Stimulated activated CD4-positive, alpha-beta T cell treated with anti-CD3 and anti-CD28 coated beads, Interleukin-2, amount 100 ng/mL, for 48 hours (primary cell): ENCODE results near the gene ITGB2.

Source experiments
- DNase-seq, 2 donors: peaks; one replicate each; pipeline ENCODE4 v3.0.0-alpha.2; 2020

ITGB2 gene

DNA sequence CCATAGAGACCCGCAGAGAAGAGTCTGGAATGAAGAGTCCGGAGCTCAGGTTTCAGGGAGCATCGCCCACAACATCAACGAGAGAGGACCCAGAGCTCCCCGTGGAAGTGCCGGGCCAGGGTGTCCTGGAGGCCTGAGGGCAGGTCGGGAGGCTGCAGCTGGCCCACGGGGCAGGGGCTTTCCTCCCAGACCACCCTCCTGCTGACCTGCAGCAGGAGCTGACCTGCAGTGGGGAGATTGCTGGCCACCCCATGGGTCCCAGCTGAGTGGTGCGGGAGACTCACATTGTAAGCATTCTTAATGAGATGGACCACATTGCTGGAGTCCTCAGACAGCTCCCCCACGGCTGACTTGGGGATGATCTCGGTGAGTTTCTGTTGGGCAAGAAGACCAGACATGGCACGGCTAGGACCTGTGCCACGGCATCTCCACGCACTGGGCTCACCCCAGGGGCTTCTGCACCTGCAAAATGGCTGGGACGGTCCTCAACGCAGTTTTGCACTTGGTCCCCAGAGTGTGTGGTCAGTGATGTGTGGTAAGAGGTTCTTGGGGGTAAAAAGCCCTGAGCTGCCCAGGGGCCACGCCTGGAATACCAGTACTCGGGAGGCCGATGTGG, 25.9 kb downstream of the ITGB2 start:
- no peak for DNase-seq

DNA sequence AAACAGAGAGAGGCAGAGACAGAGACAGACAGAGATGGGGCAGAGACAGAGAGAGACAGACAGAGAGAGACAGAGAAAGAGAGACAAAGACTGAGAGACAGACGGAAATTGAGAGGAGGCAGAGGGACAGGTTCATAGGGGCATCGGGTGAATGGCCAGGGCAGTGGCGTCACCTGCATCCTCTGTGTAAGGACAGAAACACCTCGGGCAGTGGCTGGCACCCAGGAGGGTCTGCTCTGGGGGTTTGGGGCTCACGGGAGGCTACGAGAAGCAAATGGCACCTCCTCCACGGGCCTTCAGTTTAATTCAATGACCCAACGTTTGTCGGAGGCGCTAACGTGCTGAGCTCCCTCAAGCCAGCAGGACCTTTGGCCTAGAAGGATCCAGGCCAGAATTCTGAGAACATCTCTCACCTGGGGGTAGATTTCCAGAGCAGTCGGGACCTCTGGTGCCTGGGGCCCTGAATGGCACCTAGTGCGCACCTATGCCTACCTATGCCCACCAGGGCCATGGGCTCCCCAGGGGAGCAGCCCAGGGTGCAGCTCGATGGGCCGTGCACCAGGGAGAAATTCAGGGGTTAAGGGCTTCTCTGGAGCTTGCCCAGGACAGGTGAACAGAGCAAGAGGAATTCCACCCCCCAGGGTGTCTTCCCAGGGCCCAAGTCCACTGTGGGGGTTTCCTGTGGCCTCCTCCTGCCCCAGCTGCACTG, 26.6 kb downstream of the ITGB2 start:
- no peak for DNase-seq

DNA sequence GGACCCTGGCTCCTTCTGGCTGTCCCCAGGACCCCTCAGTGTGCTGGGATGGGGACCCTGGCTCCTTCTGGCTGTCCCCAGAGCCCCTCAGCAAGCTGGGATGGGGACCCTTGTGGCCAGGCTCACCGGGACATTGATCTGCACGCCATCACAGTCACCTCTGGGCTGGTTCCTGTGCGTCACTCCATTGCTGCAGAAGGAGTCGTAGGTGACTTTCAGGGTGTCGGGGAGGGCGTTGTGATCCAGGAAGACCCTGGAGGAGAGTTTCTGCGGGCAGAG, 27.5 kb downstream of the ITGB2 start:
- no peak for DNase-seq

DNA sequence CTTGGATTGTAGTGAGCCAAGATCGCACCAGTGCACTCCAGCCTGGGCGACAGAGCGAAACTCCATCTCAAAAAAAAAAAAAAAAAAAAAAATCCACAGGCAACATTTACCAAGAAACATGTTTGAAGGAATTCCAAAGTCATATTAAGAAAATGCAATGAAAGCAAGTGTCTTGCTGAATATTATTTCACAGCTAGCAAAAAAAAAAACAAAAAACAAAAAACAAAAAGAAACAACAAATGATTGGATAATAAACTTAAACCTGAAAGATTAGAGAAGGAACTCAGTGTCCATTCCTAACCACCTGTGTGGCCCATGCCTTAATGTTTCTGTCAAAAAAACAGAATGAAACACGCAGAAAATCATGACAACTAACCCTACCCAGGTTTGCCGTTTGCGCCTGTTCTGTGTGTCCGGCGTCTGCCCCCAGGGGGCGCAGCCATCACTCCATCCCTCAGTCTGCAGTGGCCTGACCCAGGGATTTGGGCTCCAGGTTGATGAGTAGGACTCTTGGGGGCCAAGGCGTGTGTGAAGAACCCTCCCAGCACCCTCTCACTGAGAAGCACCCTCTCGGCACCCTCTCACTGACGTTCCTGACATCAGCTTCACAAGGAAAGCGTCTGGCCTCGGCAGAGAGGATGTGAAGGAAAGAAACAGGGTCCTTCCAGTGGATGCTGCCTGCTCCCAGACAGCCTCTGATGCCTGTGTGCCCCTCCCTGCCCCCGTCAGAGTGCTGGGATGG, 28.0 kb downstream of the ITGB2 start:
- DNase-seq, result peak; percentile 71 to 81

DNA sequence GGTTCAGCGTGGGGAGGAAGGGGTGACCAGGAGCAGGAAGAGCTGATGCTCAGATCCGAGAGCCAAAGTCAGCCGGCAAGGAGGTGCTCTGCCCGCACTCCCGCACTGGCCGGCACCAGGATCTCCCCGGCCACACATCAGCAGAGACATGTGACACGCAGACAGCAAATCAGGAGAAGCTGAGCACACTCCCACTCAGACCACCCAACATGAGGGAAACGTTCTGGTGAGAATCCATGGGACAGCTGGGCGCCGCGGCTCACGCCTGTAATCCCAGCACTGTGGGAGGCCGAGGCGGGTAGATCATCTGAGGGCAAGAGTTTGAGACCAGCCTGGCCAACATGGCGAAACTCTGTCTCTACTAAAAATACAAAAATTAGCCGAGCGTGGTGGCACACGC, 28.6 kb downstream of the ITGB2 start:
- DNase-seq, result no peak

DNA sequence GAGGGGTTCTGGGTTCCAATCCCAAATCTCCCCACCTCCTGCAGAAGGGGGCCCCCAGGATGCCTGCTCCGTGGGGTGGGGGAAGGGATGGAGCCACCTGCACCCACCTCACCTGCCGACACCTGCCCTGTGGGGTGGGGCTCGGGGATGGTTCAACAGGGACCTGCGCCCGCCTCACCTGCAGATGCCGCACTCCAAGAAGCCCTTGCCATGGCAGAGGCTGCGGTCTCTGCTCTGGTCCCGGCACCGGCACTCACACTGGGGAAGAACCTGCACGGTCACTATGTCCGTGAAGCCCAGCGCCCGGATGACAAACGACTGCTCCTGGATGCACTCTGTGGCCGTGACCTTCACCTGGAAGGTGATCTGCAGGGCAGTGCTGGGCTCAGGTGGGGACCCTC, 29.1 kb downstream of the ITGB2 start:
- DNase-seq, result no peak

DNA sequence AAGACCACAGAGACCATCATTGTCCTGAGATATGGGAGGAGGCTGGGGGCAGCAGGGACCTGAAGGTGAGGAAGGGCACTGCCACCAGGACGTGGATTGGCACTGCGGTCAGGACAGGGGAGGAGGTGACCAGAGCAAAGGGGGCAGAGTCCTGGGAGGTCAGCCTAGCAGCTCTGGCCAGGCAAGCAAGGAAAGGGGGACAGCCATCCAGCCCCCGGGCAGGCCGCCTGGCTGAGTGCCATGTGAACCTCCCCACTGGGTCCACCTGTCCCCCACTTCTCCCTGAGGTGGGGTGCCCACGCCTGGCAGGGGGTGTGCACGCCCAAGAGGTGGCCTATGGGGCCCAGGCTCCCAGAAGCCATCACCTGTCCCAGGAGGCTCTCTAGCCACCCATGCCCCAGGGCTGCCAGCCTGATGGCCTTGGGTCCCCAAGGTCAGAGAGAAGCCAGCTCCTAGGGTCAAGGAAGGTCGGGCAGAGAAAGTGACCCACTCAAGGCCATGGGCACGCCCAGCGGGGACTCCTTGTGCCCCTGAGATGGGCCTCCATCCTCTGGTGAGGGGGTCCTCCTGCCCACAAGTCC, 29.6 kb downstream of the ITGB2 start:
- DNase-seq, result no peak

DNA sequence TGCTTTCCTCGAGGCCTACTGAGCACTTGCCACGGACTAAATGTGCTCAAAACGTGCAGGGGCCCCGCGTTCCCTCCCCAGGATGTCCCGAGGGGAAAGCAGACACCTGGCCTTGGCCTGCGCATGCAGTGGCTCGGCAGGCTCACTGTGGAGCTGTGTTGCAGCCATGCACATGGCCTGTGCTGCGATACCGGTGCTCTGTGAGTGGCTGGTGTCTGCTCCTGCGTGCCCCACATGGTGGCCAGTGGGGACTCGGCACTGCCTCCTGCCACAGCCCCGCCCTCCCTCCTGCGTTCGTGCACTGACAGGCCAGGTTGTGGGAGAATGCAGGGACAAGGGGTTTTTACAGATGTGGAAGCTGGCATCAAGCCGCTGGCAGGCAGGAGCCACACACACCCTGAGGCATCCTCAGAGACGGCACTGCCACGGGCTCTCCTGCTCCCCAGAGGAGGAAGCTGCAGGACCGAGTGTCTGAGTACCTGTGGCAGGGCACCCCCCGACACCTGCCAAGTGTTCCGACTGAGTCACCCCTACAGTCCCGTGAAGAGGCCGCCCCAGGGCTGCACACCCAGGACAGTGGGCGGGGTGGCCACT, 30.3 kb downstream of the ITGB2 start:
- no peak for DNase-seq

DNA sequence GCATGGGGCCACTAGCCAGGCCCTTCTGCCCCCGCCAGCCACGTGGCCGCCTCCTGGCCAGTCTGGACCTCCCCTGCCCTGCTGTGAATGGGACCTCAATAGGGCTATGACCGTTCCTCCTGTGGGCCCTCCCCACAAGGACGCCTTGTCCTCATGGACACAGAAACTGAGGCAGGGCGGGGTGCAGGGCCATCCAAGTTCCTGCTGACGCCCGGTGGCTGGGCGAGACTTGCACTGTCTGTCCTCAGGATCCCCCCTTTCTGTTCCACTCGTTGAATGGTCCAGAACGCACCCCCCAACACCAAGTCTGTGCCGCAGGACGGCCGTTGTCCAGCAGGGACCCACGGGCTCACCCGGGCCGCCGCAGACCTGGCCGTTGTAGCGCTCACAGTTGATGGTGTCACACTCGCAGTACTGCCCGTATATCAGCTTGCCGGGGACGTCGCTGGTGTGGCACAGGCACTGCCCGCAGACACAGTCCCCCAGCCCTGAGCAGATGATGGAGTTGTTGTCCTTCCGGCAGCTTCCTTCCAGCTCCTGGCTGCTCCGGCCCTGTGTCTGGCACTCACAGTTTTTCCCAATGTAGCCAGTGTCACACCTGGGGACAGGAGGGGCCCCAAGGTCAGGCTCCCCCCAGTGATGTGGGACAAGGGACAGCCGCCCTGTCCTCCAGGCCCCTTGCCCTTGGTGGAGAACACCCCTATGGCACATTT, 30.9 kb downstream of the ITGB2 start:
- no peak for DNase-seq

DNA sequence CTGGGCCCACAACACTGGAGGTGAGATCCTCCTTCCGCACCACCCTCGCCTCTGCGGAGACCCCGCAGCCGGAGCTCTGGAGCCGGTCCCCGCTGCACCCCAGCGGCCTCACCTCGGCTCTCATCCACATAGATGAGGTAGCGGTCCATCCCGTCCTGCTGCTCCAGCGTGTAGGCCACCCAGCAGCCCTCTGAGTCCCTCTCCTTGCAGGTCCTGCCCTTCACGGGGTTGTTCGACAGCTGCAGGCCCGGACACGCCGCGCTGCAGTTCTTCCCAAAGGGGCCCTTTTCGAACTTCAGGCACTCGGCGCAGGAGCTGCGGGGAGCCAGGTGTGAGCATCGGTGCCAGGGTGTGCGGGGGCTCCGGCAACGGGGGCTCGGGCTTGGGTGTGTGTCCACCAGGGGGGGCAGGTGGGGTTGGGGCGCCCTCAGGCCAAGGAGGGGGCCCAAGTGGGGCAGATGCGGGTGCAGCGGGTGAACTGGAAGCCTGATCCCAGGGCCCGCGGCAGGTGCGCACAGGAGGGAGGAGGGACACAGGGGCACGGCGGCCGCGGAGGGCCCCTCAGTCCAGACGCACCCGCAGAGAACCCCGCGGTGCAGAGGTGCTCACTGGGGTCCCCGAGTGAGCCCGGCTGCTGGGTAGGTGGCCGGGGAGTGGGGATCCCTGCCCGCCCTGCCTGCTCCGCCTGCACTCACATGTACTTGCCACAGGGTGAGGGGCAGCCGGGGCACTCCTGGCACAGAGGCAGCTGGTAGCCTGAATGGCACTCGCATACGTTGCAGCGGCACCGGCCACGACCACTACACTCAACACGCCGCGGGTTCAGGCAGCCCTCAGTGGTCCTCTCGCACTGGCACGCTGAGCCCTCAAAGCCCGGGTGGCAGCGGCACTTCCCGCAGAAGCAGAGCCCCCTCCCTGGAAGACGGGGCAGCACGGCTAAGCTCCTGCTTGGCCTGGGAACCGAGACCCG, 31.8 kb downstream of the ITGB2 start:
- DNase-seq, result no peak

DNA sequence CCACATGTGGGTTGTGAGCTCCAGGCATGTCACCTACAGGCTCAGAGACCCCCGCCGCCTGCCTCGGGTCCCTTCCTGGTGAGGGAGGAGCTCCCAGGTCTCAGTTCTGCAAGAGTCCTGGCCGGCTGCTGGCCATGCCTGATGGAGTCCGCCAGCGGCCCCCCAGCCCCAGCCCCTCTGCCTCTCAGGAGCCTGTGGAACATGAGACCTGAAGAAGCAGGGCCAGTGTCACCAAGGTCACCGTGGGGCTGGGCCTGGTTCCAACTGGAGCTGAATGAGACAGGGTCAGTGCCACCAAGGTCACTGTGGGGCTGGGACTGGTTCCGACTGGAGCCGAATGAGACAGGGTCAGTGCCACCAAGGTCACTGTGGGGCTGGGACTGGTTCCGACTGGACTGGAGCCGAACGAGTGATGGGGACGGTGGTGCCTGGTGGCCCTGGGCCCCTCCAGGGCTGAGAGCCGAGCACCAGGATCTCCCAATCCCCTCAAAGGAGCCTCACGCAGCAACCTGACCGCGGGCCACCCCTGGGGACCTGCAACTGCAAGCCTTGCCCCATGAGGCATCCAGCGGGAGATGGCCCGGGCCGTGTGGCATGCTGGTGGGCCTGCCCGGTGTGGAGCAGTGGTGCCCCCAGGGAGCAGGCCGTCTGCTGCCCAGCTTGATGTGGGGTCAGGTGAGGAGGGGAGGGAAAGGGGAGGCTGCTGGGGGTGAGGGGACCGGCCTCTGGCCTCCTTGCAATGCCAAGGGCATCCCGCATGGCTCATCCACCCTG, 32.7 kb downstream of the ITGB2 start:
- DNase-seq, result no peak

DNA sequence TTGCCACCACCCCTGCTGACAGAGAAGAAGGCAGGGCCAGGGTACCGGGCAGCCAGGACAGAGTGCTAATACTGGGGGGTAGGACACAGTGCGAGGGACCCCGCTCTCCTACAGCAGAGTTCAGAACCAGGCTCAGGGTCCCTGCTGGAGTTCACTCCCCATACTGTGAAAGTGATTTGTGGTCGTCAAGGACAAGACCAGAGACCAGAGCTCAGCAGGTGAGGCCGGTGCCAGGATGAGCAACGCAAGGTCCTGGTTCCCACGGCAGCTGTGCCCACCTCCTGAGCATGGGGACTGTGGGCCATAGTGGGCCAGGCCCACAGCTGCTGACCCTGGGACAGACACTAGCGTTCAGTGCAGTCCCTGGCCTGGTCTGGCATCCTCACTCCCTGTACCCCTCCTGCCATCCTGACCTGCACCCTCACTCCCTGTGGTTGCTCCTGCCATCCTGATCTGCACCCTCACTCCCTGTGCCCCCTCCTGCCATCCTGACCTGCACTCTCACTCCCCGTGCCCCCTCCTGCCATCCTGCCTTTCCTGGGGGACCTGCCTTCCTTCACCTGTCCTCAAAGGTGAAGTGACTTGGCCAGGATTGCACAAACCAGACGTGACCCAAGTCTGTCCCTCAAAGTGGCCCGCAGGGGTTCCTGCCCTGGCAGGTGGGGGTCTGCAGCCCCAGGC, 33.4 kb downstream of the ITGB2 start:
- no peak for DNase-seq

DNA sequence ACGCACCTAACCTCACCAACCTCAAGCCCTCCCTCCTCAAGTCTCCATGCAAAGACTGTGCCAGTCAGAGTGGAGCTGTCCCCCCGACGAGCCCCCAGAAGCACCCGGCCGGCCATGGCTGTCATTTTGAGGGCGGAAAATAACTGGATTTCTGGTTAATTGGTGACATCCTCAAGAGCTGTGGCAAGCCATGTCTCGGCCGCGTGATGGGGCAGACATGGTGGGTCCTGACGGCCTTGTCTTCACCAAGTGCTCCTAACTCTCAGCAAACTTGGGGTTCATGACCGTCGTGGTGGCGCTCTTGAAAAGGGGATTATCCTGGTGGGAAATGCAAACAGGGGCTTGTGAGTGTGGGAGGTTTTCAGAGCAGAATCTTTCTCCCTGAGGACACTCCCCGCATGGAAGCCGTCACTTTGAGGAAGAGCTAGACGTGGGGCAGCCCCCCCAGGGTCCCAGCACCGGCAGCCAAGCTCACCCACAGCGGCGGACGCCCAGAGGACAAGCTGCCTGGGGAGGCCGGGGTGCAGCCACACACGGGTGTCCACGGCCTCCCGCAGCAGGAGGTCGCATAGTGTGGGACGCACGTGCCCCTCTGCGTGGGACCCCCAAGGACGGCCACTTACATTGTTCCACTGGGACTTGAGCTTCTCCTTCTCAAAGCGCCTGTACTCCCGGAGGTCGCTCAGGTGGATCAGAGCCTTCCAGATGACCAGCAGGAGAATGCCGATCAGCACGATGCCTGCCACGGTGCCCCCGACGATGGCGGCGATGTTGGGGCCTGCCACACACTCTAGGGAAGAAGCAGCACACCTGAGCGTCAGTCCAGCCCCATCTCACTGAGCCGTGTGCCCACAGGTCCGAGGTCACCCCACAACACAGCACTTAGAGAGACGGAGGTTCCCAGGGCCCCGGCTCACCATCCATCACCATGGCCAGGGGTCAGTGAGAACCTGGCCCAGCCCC, 34.3 kb downstream of the ITGB2 start:
- no peak for DNase-seq

DNA sequence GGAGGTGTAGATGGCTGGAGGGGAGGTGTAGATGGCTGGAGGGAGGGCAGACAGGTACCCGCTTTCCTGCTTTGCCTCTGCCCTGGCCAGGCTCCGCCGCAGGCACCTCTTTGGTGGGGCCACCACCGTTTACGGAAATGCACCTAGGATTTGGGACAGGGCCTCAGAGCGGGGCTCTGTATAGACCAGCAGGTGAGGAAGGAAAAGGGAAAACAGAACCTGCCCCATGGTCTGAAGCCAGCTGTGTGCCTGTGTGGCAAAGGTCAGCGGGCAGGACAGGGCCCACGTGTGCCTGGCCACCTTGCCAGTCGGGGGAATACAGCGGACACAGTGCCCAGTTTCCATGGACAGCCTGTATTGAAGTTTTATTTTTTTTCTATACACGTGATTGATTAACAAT, 35.1 kb downstream of the ITGB2 start:
- no peak for DNase-seq

DNA sequence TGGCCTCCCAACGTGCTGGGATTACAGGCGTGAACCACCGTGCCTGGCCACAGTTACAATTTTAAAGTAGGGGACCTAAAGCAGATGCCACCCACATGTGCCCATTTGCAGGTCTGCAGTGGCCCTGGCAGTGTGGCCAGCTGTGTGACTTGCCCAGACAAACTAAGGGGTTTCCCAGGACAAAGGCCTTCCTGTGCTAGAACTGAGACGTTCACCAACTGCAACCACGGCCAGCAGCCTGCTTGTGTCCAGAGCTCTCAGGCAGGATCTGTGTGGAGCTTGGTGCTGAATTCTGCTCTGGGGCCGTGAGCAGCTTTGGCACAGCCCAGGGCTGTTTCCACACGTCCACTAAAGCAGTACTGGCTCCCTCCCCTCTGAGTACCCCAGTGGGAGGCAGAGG, 36.6 kb downstream of the ITGB2 start:
- DNase-seq, result no peak

DNA sequence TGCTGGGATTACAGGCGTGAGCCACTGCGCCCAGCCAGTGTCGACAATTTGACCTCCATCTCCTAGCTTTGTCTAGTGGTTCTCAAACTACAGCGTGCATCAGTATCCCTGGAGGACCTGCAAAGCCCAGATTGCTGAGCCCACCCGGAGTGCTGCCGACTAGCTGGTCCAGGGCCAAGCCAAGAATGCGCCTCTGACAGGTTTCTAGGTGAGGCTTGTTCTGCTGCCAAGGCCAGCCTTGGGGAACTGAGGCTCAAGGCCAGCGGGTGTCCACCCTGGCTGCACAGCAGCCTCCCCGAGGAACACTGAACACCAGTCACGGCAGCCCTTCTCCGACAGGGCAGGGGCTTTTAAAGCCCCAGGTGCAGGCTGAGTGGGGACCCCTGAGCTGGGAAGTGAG, 37.4 kb downstream of the ITGB2 start:
- DNase-seq, result no peak

DNA sequence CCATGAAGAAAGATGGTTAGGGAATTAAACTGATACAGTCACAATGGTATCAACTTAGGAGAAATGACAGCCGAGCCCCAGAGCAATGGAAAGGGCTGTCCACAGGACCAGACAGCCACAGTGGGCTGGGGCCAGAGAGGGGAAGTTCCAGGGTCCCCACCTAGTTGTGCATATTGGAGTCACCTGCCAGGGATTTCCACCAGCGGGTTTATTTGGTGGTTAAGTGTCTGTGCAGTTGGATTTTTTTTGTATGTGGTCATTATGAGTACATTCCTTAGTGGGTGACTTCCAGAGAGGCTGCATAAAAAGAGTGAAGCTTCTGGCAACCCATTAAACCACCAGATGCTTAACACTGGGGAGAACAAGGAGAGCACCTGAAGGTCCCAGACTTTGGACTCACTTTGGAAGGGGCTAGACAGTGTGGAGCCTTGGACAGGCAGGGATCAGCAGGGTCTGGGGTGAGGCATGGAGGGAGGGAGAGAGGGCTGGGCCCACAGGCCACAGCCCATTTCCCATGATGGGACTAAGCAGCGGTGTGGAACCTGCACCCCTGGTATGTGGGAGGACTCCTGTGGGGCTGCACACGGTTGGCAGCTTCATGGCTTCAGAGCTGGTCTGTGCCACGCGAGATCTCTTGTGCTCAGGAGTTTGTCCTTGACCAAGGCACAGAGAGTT, 39.4 kb downstream of the ITGB2 start:
- DNase-seq, result no peak

DNA sequence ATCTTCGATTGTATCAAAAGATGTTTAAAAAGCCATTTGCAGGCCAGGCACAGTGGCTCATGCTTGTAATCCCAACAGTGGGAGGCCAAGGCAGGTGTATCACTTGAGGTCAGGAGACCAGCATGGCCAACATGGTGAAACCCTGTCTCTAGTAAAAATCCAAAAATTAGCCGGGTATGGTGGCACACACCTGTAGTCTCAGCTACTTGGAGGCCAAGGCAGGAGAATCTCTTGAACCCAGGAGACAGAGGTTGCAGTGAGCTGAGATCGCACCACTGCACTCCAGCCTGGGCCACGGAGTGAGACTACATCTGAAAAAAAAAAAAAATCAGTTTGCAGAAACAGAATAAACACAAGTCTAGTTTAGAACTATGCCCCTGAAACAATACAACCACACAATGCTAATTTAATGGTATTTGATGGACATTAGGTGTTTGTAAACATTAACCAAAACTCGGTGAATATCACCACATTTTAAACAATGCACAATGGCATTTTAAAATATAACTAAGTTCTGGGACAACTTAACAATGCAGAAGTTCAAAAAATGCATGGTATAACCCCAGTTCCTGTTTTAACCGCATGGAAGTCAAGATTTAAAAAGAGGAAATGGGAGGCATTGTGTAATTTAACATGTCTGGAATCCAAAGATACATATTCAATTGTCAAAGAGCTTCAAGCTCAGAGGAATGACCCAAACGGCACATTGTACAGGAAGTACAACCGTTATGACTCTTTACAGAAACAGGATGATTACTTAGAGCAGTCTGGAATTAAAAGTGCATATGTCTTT, 40.1 kb downstream of the ITGB2 start:
- DNase-seq, result no peak
